Measurements from ENCODE around the gene NKD1. TPM values are rescaled to one million over a fixed set of nuclear protein-coding genes. Genes with fewer than 3 reads are reported as not detected.

The NKD1 gene
- total RNA-seq, 1 donor from 2014 or later: 0.33 TPM

GRCh38 chr16:50652836-50653425 lies 104.7 kb downstream of the NKD1 start:
- TF ChIP-seq, protein P1, sequence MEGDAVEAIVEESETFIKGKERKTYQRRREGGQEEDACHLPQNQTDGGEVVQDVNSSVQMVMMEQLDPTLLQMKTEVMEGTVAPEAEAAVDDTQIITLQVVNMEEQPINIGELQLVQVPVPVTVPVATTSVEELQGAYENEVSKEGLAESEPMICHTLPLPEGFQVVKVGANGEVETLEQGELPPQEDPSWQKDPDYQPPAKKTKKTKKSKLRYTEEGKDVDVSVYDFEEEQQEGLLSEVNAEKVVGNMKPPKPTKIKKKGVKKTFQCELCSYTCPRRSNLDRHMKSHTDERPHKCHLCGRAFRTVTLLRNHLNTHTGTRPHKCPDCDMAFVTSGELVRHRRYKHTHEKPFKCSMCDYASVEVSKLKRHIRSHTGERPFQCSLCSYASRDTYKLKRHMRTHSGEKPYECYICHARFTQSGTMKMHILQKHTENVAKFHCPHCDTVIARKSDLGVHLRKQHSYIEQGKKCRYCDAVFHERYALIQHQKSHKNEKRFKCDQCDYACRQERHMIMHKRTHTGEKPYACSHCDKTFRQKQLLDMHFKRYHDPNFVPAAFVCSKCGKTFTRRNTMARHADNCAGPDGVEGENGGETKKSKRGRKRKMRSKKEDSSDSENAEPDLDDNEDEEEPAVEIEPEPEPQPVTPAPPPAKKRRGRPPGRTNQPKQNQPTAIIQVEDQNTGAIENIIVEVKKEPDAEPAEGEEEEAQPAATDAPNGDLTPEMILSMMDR (IDR thresholded peaks at IDR 0.05; ENCODE audit: insufficient read depth, low read length, poor library complexity, severe bottlenecking): no peak
- Histone ChIP-seq H3K36me3 (ENCODE audit: control insufficient read depth, insufficient read depth, low read length) (no peaks in the 10 kb centered on the region), H3K4me3 (ENCODE audit: low read depth, low read length) (no peak overlapping the region), H3K27me3 (ENCODE audit: control insufficient read depth, insufficient read depth, low read length) (no peaks in the 10 kb centered on the region)
- DNase-seq (ENCODE audit: low read depth): no peak

DNA sequence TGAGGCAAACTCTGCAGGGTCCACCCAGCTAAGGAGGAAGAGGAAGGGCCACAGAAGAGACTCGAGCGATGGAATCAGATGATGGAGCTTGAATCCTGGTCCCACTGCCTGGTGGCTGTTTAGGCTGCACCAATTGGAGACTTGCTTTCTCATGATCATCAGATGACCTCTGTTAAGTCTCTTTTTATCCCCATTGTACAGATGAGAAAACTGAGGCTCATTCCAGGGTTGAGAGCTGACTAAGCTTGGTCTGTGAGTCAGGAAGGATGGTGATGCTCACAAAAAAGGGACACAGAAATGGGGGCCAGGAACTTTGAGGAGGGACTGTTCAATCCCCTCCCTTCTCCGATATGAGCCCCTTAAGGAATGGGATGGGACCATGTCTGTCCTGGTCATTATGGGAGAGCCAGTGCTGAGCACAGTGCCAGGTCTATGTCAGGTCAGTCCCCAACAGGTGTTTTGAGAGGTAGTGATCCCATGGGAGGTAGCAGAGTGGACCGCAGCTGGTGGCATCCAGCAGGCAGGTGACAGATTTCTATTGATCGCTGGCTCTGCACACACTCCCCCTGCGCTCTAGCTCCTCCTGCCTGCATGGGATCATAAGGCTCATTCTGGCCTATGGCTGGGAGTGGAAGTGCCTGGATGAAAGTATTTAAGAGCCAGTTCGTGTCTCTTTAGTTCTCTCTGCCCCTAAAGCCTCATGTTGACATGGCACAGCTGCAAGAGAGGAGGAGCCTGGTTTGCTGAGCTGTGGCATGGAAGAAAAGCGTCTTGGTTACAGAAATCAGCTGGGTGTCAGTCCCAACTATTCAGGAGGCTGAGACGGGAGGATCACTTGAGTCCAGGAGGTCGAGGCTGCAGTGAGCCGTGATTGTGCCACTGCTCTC lies 105.7 kb downstream of the NKD1 start:
- no peaks in the 10 kb centered on the region for H3K36me3 ChIP-seq (ENCODE audit: control insufficient read depth, insufficient read depth, low read length)
- no peak overlapping the region for H3K4me3 ChIP-seq (ENCODE audit: low read depth, low read length)
- H3K27me3 ChIP-seq (ENCODE audit: control insufficient read depth, insufficient read depth, low read length): no peaks in the 10 kb centered on the region
- TF ChIP-seq, protein P1 (IDR thresholded peaks at IDR 0.05; ENCODE audit: insufficient read depth, low read length, poor library complexity, severe bottlenecking): no peak
- no peak for DNase-seq (ENCODE audit: low read depth)

- TF ChIP-seq, protein P1 (IDR thresholded peaks at IDR 0.05; ENCODE audit: insufficient read depth, low read length, poor library complexity, severe bottlenecking): no peak
- Histone ChIP-seq H3K4me3 (ENCODE audit: low read depth, low read length) (no peak overlapping the region), H3K36me3 (ENCODE audit: control insufficient read depth, insufficient read depth, low read length) (no peaks in the 10 kb centered on the region), H3K27me3 (ENCODE audit: control insufficient read depth, insufficient read depth, low read length) (no peaks in the 10 kb centered on the region)
- no peak for DNase-seq (ENCODE audit: low read depth)
These were observed 107.4 kb downstream of the NKD1 start for GRCh38 chr16:50655558-50656055.

DNA sequence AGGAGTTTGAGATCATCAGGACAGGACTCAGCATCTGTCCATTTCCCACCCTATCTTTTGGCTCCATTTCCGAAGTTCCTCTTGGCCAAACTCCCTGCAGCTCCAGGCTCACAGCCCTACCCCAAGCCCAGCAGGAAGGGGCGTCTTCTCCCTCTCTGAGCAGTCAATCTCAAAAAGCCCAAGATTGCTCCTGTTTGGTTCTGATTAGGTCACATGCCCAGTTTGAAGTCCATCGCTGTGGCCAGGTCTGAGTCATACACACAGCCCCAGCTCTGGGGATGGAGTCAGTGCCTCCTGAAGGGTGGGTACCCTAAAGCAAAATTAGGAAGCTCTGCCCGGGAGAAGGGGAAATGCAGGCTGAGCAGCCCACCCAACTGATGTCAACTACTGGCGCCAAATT lies 109.0 kb downstream of the NKD1 start:
- Histone ChIP-seq H3K27me3 (ENCODE audit: control insufficient read depth, insufficient read depth, low read length) (no peaks in the 10 kb centered on the region), H3K4me3 (ENCODE audit: low read depth, low read length) (no peak overlapping the region), H3K36me3 (ENCODE audit: control insufficient read depth, insufficient read depth, low read length) (no peaks in the 10 kb centered on the region)
- no peak for DNase-seq (ENCODE audit: low read depth)
- TF ChIP-seq, protein P1 (IDR thresholded peaks at IDR 0.05; ENCODE audit: insufficient read depth, low read length, poor library complexity, severe bottlenecking): no peak

GRCh38 chr16:50659806-50660205 lies 111.6 kb downstream of the NKD1 start:
- H3K27me3 ChIP-seq (ENCODE audit: control insufficient read depth, insufficient read depth, low read length): no peaks in the 10 kb centered on the region
- DNase-seq (ENCODE audit: low read depth): no peak
- TF ChIP-seq, protein P1 (IDR thresholded peaks at IDR 0.05; ENCODE audit: insufficient read depth, low read length, poor library complexity, severe bottlenecking): no peak
- no peak overlapping the region for H3K4me3 ChIP-seq (ENCODE audit: low read depth, low read length)
- H3K36me3 ChIP-seq (ENCODE audit: control insufficient read depth, insufficient read depth, low read length): no peaks in the 10 kb centered on the region
